GM21423 (cell line): ENCODE results near the gene FTO.
"Not testable (repeated sequence)": the region's sequence is repeated elsewhere in the genome, so short reads cannot be mapped to it uniquely, and the experiment has no call there.

Experiments
- ATAC-seq: cut with Tn5 transposase; IDR thresholded peaks from one replicate; pipeline ENCODE4 v1.9.1; 2021; ENCODE audit warnings: mild to moderate bottlenecking, moderate library complexity; ENCODE audit not compliant: unreplicated experiment

The FTO gene

GRCh38 chr16:53821487-53821886 lies 117.5 kb downstream of the FTO start:
- no peak for ATAC-seq

DNA sequence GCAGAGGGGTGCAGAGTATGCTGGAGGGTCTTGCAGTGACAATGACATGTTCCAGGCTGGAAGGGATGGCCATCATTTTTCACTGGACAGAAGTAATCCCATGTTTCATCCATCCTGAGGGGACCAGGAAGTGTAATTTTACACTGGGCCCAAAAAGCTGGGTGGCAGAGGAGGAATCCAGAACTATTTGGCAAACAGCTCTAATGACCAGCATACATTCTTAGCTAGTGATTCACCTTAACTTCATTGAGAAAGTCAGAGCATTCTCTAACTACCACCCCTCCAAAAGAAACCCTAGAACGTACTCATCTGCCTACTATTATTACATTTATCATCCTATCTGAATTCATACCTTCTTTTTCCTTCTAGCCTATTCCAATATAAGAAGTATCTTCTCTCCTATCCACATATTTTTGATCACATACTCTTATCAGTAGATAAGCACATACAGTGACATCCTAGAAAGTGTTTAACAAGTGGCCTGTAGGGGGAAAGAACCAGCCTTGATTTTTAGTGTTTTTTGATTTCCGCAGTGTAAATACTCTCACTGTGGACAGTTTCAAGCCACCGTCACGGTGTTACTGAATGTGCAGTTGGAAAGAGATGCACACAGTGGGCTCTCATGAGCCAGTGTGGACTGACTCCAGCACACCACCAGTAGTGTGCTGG lies 118.1 kb downstream of the FTO start:
- no peak for ATAC-seq

GRCh38 chr16:53822936-53823529 lies 119.1 kb downstream of the FTO start:
- ATAC-seq = peak; percentile 60

GRCh38 chr16:53826658-53827057 lies 122.7 kb downstream of the FTO start:
- ATAC-seq = no peak

GRCh38 chr16:53827741-53828140 lies 123.8 kb downstream of the FTO start:
- ATAC-seq = no peak

DNA sequence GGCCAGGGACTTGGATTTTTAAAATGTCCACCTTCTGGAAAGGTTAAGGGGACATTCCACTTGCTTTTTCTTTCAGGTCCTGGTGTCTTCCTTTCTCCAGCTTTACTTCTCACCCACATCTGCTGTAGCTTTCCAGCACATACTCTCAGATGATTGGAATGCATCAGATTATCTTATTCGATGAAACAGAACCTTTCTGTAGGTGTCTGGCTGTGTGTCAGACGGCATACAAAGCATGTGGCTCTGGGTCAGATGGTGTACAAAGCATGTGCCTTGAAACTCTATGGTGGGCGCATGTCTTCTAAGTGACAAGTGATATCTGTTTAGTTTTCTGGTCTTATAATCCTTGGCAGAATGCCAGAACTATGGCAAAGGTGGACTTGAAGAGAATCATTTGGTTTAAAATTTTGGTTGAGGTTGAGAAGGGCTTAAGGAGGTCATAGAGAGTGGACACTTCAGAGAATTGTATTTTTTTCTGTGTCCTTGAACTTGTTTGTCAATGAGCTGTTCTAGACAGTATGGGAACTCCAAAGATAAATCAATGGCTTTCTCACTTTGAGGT lies 125.3 kb downstream of the FTO start:
- ATAC-seq = no peak

- ATAC-seq = no peak
Observed at GRCh38 chr16:53832896-53833544, 129.1 kb downstream of the FTO start.

GRCh38 chr16:53836142-53836541 lies 132.2 kb downstream of the FTO start:
- no peak for ATAC-seq

- ATAC-seq = no peak
Observed at GRCh38 chr16:53836680-53837079, 132.7 kb downstream of the FTO start.

DNA sequence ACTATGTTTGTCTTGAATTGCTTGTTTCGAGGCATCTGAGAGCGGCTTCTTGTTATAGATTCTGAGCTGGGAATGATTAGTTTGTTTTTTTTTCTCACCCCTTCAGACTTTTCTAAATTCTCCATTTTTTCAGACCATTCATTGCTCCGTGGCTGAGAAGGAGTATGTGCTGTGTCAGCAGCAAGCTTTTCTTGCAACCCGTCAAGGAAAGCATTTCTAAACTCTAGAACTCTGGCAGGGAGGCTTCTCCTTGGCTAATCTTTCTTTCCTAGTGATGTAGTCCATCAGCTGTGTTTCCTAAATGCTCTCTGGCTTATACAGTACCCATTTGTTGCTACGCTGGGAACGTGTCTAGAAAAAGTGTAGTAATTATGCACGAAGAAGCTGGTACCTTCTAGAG lies 133.5 kb downstream of the FTO start:
- ATAC-seq = no peak

- no peak for ATAC-seq
Observed at GRCh38 chr16:53839150-53839549, 135.2 kb downstream of the FTO start.

DNA sequence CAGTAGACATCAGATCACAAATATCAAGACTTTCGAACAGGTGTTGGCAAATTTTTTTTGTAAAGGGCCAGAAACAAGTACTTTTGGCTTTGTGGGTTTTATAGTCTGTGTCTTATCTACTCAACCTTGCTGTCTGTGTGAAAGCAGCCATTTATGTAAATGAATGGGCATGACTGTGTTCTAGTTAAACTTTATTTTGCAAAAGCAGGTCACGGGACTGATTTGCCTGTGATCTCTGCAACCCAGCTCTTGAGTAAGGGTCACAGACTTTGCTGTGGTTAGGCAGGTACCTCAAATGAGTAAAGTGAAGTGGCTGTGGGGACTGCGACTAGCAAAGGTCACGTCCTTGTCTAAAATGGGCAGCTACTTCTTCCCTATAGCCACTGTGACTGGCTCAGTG lies 136.5 kb downstream of the FTO start:
- ATAC-seq = peak; percentile 91

GRCh38 chr16:53841884-53842283 lies 137.9 kb downstream of the FTO start:
- no peak for ATAC-seq

DNA sequence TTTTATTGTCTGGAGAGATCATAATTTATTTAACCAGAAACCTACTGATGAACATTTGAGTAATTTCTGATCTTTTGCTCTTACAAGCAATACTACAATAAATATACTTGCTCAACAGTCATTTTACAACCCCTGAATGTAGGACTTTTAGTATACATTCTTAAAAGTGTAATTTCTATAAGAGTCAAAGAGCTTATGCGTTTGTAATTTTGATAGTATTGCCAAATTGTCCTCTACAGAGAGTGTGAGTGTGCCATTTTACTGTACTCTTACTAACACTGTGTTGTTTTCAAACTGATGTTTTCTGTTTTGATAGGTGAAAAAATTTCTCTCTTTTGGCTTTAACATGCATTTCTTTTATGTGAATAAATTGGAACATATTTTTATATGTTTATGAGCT lies 139.1 kb downstream of the FTO start:
- no peak for ATAC-seq

DNA sequence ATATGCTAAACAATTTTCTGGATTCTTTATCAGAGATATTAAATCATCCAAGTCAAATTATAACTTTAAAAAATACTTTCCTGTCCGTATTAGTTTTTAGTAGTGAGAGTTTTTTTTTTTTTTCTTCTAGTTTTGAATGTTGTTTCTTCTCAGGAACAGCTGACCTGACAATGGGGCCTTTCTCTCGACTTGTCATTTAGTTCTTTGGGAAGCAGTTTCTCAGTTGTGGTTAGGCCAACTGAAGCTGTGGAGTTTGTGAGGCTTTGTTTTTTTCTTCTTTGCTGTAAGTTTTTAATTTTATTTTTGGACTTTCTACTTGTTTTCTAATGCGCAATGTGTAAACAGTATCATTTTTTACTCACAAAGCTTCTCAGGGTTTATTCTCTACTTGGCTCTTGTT lies 140.8 kb downstream of the FTO start:
- ATAC-seq = no peak

DNA sequence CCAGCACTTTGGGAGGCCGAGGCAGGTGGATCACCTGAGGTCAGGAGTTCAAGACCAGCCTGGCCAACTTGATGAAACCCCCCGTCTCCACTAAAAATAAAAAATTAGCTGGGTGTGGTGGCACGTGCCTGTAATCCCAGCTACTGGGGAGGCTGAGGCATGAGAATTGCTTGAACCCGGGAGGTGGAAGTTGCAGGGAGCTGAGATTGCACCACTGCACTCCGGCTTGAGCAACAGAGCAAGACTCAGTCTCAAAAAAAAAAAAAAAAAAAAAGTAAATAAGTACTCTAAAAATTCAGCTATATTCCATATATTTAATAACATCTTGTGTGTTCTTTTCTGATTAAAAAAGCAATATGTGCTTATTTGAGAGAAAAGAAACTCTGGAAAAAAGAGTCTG lies 142.6 kb downstream of the FTO start:
- ATAC-seq = not testable (repeated sequence)

- ATAC-seq = no peak
Observed at GRCh38 chr16:53846971-53847370, 143.0 kb downstream of the FTO start.

DNA sequence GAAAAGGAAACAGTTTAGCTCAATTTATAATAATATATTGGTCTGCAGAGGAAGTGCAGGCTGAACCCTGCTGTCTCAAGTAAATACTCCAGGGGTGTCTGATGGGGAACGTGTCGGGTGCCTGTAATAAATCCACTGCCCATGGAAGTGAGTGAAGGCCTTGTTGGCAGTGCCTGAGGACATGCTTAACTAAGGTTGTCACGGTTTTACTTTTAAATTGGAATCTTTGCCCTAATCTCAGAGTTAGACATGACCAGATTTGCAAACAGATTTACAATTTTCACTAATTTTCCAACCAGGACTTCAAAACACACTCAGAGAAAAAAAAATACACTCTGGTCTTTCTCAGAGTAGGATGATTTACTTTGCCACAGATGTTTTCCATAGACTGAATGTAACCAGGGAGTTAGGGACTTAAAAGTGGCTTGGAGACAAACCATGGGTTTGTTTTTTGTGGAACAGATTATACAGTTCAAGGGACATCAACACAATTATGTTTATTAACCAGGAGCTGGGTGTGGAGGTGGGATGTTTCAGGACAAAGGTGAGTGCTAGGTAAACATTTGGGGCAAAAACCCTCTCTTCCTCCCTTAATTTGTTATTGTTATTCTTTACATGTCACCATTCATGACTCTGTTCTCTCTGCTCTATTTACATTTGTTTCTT lies 144.5 kb downstream of the FTO start:
- ATAC-seq = no peak

DNA sequence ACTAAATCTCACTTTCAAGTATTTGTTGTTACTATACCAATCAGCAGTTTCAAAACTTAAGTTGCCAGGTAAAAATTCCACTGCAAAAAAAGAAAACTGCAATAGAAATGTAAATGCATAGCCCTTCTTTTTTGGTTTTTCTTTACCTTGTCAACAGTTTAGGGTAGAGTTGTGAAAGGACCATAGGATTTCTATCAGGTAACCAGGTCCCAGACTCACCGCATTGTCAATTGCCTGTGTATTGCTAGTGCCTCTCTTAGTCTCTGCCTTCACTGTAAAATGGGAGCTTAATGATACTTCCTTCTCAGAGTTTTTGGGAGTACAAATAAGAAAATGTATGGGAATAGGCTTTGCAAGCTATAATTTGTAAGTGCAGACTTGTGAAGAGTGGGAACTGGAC lies 145.0 kb downstream of the FTO start:
- ATAC-seq = no peak

DNA sequence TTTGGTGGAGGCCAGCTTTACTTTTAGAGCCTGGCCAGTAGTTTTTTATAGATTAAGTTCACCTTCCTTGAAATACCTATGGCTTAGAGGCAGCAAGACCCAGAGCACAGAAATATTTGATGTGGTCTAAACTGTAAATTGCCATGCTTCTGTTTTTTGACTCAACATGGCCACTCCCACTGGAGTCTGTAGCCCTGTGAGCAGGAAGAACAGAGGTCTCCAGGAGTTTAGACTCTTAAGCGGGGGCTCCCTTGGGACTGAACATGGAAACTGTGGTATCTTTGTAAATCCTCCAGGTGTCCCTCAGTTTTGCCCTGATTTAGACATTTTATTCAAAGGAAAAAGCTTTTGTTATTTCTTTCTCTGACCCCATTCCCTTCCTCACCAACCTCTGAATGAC lies 145.6 kb downstream of the FTO start:
- no peak for ATAC-seq

DNA sequence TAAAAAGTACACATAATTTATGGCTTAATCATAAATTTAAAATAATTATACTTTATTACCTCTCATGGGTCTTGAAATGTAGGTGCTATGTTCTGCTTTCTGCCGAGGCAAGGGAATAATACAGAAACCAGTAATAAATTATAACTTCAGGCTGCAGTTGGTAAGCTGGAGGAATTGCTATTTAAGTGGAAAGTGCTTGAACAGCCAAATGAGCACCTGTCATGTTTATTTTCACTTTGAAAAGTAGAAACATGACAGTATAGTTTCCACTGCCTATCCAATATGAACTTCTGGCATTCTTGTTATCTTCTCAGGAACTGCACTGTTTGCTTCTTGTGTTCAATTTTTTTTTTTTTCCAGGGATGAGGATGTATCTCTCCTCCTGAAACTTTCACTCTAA lies 146.0 kb downstream of the FTO start:
- no peak for ATAC-seq

DNA sequence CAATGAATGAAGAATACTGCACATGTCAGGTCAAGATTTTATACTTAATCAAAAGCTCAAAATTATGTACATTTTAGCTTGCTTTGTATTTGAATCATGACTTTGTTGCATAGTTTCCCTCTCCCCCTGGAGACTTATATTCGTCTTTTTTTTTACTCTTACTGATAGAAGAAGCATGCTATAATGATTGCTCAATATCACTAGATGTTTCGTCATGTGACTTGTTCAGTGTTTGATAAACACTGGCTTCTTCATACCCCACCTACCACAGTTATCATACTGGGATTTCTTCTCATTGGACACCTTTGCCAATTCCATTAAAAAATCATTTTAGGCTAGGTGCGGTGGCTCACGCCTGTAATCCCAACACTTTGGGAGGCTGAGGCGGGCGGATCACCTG lies 148.7 kb downstream of the FTO start:
- no peak for ATAC-seq
